Right renal pelvis (tissue), 4 donors: Measurements from ENCODE around the gene NFIX. TPM values are rescaled to one million over a fixed set of nuclear protein-coding genes. Genes with fewer than 3 reads are reported as not detected.

Source experiments
- DNase-seq, 4 donors: peaks; one replicate each; pipeline ENCODE4 v3.0.0-alpha.2; 2013; ENCODE audit warnings: low read depth in 4 of 4, low spot score in 3 of 4, missing footprints in 1 of 4
- polyA plus RNA-seq, 4 donors: library from polyadenylated mRNA; unstranded; fragments of 120-200 nt; gene quantifications; one replicate each; pipeline ENCODE4 v1.2.1, GENCODE V29; 2013; ENCODE audit not compliant: insufficient read length in 4 of 4

NFIX gene
- polyA plus RNA-seq, 4 donors = 18.4 to 24.8 (median 19.4) TPM

GRCh38 chr19:13033819-13034611 is 38.7 kb downstream of the NFIX start:
- DNase-seq = no peak

DNA sequence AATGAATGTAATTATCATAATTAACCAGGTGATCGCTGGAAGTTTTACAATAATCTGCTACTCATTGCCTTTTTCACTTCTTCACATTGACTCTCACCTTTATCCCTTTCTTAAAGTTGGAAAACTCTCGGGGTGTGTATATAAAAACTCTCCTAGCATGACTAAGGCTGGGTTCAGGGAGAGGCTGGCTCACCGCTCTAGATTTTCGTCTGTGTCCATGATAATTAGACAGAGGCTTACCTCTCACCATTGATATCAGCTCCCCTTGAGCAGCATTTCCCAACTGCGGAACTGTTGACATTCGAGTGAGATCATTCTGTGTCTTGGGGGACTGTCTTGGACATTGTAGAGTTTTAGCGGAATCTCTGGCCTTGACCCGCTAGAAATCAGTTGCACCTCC is 39.4 kb downstream of the NFIX start:
- no peak for DNase-seq

- no peak for DNase-seq
These were observed 40.6 kb downstream of the NFIX start for GRCh38 chr19:13035820-13036365.

DNA sequence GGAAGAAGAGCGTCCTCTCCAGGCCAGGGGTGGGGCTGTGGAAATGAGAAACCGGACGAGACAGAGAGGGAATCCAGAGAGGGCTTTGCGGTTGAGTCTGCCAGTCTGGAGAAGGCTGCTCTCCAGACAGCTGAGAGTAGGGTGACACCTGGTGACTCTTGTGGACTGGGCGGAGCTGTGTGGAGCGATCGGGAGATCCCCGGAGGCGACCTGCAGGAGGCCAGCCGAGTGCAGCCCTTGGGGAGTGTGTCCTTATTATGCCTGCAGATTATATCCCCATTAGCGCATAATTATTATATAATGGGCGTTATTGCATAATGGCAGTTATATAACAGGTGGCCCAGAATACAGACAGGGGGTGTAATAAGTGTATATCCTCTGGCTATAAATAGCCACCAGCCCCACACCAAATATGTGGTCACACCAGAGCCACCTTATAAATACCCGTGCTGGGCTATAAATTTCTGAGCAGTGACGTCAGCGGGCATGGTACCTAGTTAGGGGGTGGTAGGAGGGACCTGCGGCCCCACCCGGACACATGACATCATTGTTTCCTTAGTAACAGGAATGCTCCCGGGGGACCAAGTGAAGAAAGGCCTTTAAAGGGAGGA is 41.2 kb downstream of the NFIX start:
- no peak for DNase-seq

DNA sequence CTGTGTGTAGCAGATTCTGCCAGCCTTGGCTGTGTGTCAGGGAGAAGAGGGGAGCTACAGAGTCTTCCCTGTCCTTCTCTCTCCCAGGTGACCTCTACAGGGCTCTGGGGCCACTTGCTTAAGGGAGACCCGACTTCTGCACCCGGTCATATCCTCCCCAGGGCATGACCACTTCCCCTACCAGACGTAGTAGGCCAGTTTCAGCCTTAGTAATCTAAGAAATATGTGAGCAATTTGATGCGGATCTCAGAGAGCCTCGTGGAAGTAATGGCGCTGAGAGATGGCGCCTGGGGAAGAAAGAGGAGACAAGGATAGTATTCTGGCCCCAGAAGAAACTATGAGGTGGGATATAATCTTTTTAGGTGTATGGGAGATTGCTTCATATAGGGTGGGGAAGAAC is 41.9 kb downstream of the NFIX start:
- no peak for DNase-seq

- no peak for DNase-seq
These were observed 42.5 kb downstream of the NFIX start for GRCh38 chr19:13037731-13038130.

DNA sequence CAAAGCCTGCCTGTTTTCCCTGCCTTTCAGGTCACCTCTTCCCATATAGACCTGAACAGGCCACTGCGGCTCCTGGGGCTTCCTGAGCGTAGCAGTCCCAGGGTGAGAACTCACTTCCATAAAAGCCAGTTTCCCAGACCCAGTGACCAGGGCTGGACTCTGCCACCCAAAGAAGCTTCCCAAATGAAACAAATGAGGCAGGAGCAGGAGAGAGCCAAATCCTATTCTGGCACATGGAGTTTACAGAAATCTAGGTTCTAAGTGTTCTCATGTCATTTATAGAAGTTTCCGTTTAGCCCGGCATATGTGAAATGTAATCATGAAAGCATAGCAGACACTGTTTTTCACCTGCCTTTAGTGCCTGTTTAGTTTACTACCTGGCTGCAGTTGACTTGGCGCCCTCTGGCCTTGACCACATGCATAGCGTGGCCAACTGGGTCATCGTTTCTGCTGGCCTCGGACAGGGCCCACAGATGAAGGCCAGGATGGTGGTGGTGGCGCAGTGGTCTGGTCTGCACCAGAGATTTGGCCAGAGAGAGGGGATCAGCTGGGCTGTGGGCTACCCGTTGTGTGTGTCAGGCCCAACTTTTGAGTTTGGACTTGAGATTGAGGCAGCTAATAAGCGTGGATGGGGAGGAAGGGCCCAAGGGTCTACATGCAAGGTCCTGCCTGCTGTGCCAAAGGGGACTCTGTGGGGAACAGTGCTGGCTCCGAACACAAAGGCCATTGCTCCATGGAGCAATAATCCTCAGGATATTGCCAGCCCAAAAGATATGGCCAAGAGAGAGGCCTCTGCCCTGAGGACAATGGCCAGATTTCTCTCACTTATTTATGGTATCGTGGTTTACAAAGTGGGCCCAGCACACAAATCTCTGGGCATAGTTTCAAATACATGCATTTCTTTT is 43.3 kb downstream of the NFIX start:
- DNase-seq = no peak

DNA sequence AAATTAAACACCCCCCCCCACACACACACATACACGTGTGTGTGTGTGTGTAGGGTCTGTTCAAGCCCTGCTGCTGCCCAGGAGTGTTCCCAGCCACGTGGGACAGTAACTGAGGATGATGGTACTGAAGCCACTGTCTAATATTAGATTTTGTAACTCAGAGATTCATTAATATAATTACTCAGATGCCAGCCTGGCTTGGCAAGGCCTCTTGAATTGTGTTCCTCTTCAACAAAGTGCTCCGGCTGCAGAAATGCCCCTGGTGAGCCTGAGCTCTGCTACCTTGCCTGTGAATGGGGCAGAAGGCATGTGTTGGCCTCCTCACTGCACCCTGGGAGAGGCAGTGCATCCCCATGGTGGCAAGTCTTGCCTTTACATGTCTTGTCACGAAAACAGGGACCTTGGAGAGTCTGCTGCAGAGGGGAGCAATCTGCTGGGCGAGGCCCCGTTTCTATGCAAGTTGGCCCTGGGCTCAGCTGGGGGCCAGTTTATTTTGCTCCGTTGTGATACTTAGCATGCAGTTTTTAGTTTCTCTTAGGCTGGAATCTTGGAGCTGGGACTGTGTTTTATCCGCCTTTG is 44.0 kb downstream of the NFIX start:
- DNase-seq = no peak

DNA sequence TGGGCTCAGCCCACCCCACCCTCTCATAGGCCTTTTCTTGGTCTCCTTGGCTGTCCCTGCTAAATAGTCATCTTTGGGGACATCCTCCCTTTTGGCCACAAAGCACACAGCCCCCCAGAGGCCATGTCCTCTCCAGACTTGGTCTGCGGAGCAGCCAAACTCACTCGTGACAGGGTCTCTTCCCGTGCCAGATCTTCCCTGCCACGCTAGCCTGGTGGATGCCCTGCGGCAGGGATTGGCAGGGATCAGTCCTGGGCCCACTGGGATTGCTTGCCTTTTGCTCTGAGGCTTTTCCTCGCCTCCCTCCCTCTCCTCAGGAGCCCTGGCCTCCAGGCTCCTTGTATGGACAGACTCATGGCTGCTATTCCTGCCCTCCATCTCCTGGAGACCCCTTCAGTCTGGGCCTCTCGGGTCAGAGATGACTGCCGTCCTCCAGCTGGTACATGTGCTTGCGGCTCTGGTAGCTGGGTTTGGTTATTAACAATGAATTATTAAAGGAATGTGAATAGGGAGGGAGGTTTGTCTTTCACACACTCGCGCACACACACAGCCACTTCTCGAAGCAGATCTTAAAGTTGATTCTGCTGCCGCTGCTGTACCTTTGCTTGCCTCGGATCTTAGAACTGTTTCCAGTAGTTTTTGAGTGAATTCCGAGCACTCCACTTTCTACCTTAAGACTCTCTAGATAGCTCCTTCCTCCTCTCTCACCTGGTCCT is 45.1 kb downstream of the NFIX start:
- no peak for DNase-seq

GRCh38 chr19:13040948-13041292 is 45.6 kb downstream of the NFIX start:
- DNase-seq = no peak

GRCh38 chr19:13042443-13043130 is 47.3 kb downstream of the NFIX start:
- no peak for DNase-seq

DNA sequence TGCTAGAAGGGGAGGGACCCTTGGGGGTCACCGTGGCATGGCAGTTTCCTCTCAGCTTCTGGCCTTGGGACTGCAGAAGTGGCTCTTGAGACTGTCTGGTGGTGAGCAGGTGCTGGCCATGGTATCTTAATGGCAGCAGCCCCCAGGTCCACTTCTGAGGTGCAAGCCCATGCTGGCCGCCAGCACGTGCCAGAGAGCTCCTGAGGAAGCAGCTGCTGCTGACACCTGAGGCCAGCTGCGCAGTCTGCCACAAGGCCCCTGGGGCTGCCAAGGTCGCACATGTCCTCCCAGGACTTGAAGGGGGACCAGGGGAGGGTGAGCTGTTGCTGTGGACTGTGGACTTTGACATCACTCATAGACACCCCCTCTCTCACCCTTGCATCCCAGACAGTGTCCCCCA is 48.0 kb downstream of the NFIX start:
- no peak for DNase-seq

GRCh38 chr19:13044231-13044836 is 49.1 kb downstream of the NFIX start:
- DNase-seq = no peak

DNA sequence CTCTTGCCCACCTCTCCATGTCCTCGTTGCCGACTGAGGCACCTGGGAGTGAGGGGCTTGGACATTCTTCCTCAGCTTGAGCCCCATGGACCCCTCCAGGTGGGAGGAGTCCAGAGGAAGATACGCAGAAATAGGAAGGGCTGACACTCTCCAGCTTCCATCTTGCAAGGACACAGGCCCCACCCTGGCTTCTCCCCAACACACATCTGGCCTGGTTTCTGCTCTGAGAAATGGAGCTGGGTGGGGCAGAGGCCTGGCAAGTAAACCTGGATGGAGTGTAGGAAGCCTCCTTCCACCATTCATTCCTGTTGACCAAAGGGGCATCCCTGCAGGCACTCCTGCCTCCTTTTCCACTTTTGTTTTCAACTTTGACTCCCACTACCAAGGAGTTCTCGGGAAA is 50.5 kb downstream of the NFIX start:
- no peak for DNase-seq

DNA sequence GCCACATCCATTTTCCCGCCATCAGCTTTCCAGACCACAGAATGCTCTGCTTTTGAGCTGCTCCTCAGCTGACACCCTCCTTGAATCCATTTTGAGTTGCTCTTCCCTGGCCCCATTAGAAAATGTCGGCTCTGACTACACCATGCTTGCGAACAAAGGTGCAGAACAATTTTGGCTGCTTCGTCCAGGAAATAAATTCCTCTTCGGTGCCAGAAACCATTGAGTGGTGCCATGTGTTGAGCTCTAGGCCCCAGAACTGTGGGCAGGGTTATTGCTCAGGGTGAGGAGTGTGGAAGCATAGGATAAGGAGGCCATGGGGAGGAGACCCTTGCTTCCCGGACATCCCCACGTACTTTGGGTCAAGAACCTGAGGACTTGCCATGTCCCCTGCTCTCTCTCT is 52.1 kb downstream of the NFIX start:
- DNase-seq = no peak

DNA sequence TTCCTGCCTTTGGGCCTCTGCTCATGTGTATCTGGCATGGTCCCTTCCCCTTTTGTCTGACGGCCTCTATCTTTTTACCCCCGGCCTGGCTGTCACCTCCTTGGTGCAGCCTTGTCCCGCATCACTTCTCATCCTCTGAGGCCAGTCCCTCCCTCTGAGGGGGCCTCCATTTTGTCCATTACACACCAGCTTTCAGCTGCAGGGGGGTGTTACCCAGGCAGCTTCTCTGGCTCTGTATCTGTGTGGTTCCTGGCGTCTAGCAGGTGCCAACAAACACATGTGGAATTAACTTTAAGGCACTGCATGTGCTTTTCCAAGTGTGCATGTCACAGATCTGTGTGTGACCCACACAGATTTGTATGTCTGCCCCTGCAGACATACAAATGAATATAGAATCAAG is 55.0 kb downstream of the NFIX start:
- no peak for DNase-seq

DNA sequence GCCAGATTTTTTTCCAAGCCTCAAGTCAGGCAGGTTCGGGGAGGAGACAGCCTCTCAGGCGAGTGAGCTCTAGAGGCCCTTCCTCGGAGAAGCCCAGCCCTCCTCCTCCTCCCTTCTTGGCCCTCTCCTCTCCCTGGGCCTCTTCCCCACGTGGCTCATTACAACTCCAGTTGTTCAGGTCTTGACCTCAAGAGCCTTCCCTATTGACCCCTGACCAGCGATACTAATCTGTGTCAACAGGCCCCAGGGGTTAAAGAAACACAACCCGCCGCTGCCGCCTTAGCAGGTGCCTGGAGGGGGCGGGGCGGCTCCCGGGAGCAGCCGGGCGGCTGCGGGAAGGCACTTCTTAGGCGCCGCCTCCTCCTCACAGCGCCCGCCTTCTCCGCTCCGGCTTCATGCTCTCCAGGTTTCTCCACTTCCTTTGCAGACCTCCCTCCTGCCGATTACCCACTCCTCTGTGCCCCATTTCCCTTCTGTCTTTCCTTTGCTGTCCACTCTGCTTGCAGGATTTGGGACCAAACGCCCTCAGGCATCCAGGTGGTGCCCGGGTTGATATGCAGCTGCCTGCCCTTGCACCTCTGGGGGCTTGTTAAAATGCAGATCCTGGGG is 56.4 kb downstream of the NFIX start:
- DNase-seq = peak in 3 of 4 donors; percentile 51 to 60 (median 53)

- no peak for DNase-seq
These were observed 57.3 kb downstream of the NFIX start for GRCh38 chr19:13052447-13053175.
